Measurements from ENCODE around the gene LPGAT1.

DNA sequence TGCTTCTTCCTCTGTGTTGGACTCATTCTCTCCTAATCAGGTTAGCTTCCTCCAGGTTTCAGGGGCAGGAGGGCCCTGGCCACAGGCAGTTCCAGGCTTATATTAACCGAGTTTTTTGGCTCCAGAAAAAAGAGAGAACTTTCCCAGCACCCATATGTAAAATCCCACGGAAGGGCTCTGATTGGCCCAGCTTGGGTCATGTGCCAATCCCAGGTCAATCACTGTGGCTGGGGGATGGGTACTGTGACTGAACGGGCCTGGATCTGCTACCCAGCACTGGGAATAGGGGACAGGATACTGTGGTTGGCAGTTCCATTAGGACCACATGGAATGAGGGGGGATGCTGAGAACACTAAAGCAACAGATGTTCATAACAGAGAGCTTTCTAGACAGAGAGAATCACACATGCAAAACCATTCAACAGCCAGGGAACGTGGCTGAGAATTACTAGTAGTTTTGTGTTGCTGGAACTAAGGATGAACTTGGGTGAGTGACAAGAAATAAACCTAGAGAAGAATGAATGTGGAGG lies 104.0 kb downstream of the LPGAT1 start:
- TF ChIP-seq, protein P1, sequence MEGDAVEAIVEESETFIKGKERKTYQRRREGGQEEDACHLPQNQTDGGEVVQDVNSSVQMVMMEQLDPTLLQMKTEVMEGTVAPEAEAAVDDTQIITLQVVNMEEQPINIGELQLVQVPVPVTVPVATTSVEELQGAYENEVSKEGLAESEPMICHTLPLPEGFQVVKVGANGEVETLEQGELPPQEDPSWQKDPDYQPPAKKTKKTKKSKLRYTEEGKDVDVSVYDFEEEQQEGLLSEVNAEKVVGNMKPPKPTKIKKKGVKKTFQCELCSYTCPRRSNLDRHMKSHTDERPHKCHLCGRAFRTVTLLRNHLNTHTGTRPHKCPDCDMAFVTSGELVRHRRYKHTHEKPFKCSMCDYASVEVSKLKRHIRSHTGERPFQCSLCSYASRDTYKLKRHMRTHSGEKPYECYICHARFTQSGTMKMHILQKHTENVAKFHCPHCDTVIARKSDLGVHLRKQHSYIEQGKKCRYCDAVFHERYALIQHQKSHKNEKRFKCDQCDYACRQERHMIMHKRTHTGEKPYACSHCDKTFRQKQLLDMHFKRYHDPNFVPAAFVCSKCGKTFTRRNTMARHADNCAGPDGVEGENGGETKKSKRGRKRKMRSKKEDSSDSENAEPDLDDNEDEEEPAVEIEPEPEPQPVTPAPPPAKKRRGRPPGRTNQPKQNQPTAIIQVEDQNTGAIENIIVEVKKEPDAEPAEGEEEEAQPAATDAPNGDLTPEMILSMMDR (IDR thresholded peaks at IDR 0.05): no peak
- no peak for TF ChIP-seq EP300 (IDR thresholded peaks at IDR 0.05; ENCODE audit: low read depth)

All from transverse colon (tissue), 3 donors.